Measurements from ENCODE around the gene TCF3.

- TF ChIP-seq EZH2 (IDR thresholded peaks at IDR 0.05; ENCODE audit: borderline replicate concordance): no peak
- TF ChIP-seq, protein P1, sequence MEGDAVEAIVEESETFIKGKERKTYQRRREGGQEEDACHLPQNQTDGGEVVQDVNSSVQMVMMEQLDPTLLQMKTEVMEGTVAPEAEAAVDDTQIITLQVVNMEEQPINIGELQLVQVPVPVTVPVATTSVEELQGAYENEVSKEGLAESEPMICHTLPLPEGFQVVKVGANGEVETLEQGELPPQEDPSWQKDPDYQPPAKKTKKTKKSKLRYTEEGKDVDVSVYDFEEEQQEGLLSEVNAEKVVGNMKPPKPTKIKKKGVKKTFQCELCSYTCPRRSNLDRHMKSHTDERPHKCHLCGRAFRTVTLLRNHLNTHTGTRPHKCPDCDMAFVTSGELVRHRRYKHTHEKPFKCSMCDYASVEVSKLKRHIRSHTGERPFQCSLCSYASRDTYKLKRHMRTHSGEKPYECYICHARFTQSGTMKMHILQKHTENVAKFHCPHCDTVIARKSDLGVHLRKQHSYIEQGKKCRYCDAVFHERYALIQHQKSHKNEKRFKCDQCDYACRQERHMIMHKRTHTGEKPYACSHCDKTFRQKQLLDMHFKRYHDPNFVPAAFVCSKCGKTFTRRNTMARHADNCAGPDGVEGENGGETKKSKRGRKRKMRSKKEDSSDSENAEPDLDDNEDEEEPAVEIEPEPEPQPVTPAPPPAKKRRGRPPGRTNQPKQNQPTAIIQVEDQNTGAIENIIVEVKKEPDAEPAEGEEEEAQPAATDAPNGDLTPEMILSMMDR (IDR thresholded peaks at IDR 0.05; ENCODE audit: poor library complexity): no peak
- no peak for TF ChIP-seq EZH2phosphoT487 (IDR thresholded peaks at IDR 0.05; ENCODE audit: low read depth, severe bottlenecking, unreplicated experiment)
These were observed 13.2 kb upstream of the TCF3 start for GRCh38 chr19:1665565-1666047.

Measured in hepatocyte (in vitro differentiated cells).